ENCODE results near the gene KIF5A. TPM values are rescaled to one million over a fixed set of nuclear protein-coding genes. Genes with fewer than 3 reads are reported as not detected.
A peak's percentile ranks its signal among the peaks of the same experiment; 100 is the strongest.

Gene KIF5A
- total RNA-seq, 1 donor from 2014 or later = 0.08 TPM

- intact Hi-C loops (cut with micrococcal nuclease) = no loop called here
- DNase-seq = no peak
These were observed 24.0 kb upstream of the KIF5A start for GRCh38 chr12:57525615-57526383.

GRCh38 chr12:57526477-57527126 is 23.2 kb upstream of the KIF5A start:
- peak overlapping the region; percentile 19 for H3K27ac ChIP-seq (replicated peaks)

More at GRCh38 chr12:57525615-57526383, 24.0 kb upstream of the KIF5A start:
- Histone ChIP-seq H3K4me1 (peaks cover 45% of the 10 kb centered on the region), H3K9me3 (replicated peaks) (no peaks in the 10 kb centered on the region), H3K4me3 (no peak overlapping the region), H3K27me3 (ENCODE audit: low read depth) (no peaks in the 10 kb centered on the region), H3K36me3 (peaks cover 65% of the 10 kb centered on the region), H3K27ac (replicated peaks) (no peak overlapping the region)
- TF ChIP-seq, protein P1, sequence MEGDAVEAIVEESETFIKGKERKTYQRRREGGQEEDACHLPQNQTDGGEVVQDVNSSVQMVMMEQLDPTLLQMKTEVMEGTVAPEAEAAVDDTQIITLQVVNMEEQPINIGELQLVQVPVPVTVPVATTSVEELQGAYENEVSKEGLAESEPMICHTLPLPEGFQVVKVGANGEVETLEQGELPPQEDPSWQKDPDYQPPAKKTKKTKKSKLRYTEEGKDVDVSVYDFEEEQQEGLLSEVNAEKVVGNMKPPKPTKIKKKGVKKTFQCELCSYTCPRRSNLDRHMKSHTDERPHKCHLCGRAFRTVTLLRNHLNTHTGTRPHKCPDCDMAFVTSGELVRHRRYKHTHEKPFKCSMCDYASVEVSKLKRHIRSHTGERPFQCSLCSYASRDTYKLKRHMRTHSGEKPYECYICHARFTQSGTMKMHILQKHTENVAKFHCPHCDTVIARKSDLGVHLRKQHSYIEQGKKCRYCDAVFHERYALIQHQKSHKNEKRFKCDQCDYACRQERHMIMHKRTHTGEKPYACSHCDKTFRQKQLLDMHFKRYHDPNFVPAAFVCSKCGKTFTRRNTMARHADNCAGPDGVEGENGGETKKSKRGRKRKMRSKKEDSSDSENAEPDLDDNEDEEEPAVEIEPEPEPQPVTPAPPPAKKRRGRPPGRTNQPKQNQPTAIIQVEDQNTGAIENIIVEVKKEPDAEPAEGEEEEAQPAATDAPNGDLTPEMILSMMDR (IDR thresholded peaks at IDR 0.05; ENCODE audit: borderline replicate concordance) = no peak

GRCh38 chr12:57527184-57527583 is 22.7 kb upstream of the KIF5A start:
- TF ChIP-seq, protein P1 (IDR thresholded peaks at IDR 0.05; ENCODE audit: borderline replicate concordance) = no peak
- no peak overlapping the region for H3K4me3 ChIP-seq
- intact Hi-C loops (cut with micrococcal nuclease) = no loop called here
- no peak overlapping the region for H3K27ac ChIP-seq (replicated peaks)
- no peaks in the 10 kb centered on the region for H3K9me3 ChIP-seq (replicated peaks)
- peaks cover 31% of the 10 kb centered on the region for H3K4me1 ChIP-seq
- no peaks in the 10 kb centered on the region for H3K27me3 ChIP-seq (ENCODE audit: low read depth)
- H3K36me3 ChIP-seq = peaks cover 79% of the 10 kb centered on the region
- no peak for DNase-seq

More at GRCh38 chr12:57526477-57527126, 23.2 kb upstream of the KIF5A start:
- peaks cover 73% of the 10 kb centered on the region for H3K36me3 ChIP-seq
- intact Hi-C loops (cut with micrococcal nuclease) = no loop called here
- H3K4me3 ChIP-seq = no peak overlapping the region
- TF ChIP-seq, protein P1 (IDR thresholded peaks at IDR 0.05; ENCODE audit: borderline replicate concordance) = no peak
- DNase-seq = no peak
- no peaks in the 10 kb centered on the region for H3K9me3 ChIP-seq (replicated peaks)
- peaks cover 37% of the 10 kb centered on the region for H3K4me1 ChIP-seq
- no peaks in the 10 kb centered on the region for H3K27me3 ChIP-seq (ENCODE audit: low read depth)

- H3K27me3 ChIP-seq (ENCODE audit: low read depth) = no peaks in the 10 kb centered on the region
- H3K27ac ChIP-seq (replicated peaks) = no peak overlapping the region
- DNase-seq = no peak
- peaks cover 89% of the 10 kb centered on the region for H3K36me3 ChIP-seq
- intact Hi-C loops (cut with micrococcal nuclease) = no loop called here
- H3K9me3 ChIP-seq (replicated peaks) = no peaks in the 10 kb centered on the region
- TF ChIP-seq, protein P1 (IDR thresholded peaks at IDR 0.05; ENCODE audit: borderline replicate concordance) = no peak
- H3K4me3 ChIP-seq = no peak overlapping the region
- peaks cover 28% of the 10 kb centered on the region for H3K4me1 ChIP-seq
These were observed 21.7 kb upstream of the KIF5A start for GRCh38 chr12:57528176-57528575.

DNA sequence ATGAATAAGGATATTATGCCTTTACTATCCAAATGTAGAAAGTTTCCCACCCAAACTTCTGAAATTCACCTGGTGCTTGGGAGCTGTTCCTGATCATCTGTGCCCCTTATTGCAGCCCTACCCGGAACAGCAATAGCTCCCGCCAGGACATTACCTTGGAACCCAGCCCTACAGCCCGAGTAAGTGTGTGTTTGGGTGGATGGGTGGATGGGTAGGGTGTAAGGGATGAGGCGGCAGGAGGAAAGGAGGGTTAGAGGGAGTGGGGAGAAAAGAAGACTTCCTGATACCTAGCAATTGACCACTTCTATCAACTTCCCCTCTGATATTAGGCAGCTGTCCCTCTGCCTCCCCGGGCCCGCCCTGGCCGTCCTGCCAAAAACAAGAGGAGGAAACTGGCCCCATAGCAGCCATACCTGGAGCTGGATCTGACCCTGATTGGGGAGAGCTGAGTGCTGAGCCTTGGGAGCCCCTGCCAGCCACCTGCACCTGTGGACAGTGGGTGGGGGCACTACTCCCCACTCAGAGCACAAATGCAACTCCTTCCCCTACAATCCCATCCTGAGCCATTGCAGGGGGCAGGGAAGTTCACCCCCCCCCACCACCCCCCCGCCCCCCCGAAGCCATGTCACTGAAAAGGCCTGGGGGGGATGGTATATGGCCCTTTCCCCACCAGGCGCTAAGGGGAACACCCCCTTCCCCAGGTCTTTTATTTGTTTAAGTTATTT is 20.9 kb upstream of the KIF5A start:
- no peak overlapping the region for H3K27ac ChIP-seq (replicated peaks)
- peaks cover 20% of the 10 kb centered on the region for H3K4me1 ChIP-seq
- H3K4me3 ChIP-seq = no peak overlapping the region
- no peaks in the 10 kb centered on the region for H3K27me3 ChIP-seq (ENCODE audit: low read depth)
- intact Hi-C loops (cut with micrococcal nuclease) = no loop called here
- peaks cover 97% of the 10 kb centered on the region for H3K36me3 ChIP-seq
- no peak for DNase-seq
- TF ChIP-seq, protein P1 (IDR thresholded peaks at IDR 0.05; ENCODE audit: borderline replicate concordance) = no peak
- no peaks in the 10 kb centered on the region for H3K9me3 ChIP-seq (replicated peaks)
